Heart left ventricle (tissue), 16 donors: ENCODE measurements around the gene ZFP91. TPM values are rescaled to one million over a fixed set of nuclear protein-coding genes. Genes with fewer than 3 reads are reported as not detected.

ENCODE experiments used
- ATAC-seq, 4 donors: fragments of 200-7000 bp; cut with Tn5 transposase; one replicate each; pipeline ENCODE4 v1.9.1; 2020 to 2022; ENCODE audit warnings: moderate library complexity in 4 of 4, mild to moderate bottlenecking in 3 of 4, moderate number of reproducible peaks in 1 of 4
- DNase-seq, 5 donors: peaks; one replicate each; pipeline ENCODE4 v3.0.0-alpha.2; 2020
- H3K27ac ChIP-seq, 12 donors: fragments of 200-600 bp; sonication (generic) in 4 of 12; one replicate each; pipeline versions ENCODE4 v1.5.0 to v1.8.0; 2016 to 2022; ENCODE audit warnings: mild to moderate bottlenecking in 2 of 12
- H3K27me3 ChIP-seq, 9 donors: fragments of 200-600 bp; sonication (generic) in 2 of 9; one replicate each; pipeline versions ENCODE4 v1.5.1 to v1.8.0; 2016 to 2022; ENCODE audit warnings: mild to moderate bottlenecking in 3 of 9
- H3K36me3 ChIP-seq, 9 donors: fragments of 200-600 bp; sonication (generic) in 2 of 9; one replicate each; pipeline versions ENCODE4 v1.5.0 to v1.8.0; 2018 to 2022; ENCODE audit warnings: mild to moderate bottlenecking in 2 of 9
- H3K4me1 ChIP-seq, 12 donors: fragments of 200-600 bp; sonication (generic) in 4 of 12; one replicate each; pipeline versions ENCODE4 v1.5.0 to v1.8.0; 2016 to 2022; ENCODE audit warnings: mild to moderate bottlenecking in 3 of 12
- H3K4me3 ChIP-seq, 12 donors: fragments of 200-600 bp; sonication (generic) in 4 of 12; one replicate each; pipeline versions ENCODE4 v1.5.0 to v1.8.0; 2017 to 2022; ENCODE audit warnings: mild to moderate bottlenecking in 9 of 12, moderate library complexity in 4 of 12
- H3K9me3 ChIP-seq, 12 donors: fragments of 200-600 bp; sonication (generic) in 4 of 12; one replicate each; pipeline versions ENCODE4 v1.5.0 to v1.8.0; 2016 to 2022; ENCODE audit warnings: mild to moderate bottlenecking in 1 of 12
- CTCF ChIP-seq, 12 donors: fragments of 200-600 bp; sonication (generic) in 4 of 12; IDR thresholded peaks; one replicate each; pipeline versions ENCODE4 v1.5.0 to v1.8.0; 2018 to 2022; ENCODE audit warnings: antibody characterized with exemption in 12 of 12, mild to moderate bottlenecking in 5 of 12
- POLR2A ChIP-seq, 2 donors: fragments of 450-650 bp; IDR thresholded peaks; one replicate each; pipeline ENCODE4 v1.6.1; 2017; ENCODE audit warnings: antibody characterized with exemption in 2 of 2, mild to moderate bottlenecking in 2 of 2, moderate library complexity in 2 of 2
- WGBS, 4 donors: extraction: QIAGEN DNeasy Blood & Tissue Kit in 2 of 4; methylation state at CpG; one replicate each; pipeline versions ENCODE4 v1.1.5 to v1.1.7; 2013 to 2018; 5-methylcytosine and 5-hydroxymethylcytosine counted together
- intact Hi-C, 10 donors: fragments of 100-400 bp; cut with DNase I; formaldehyde crosslinking; loops; one replicate each; pipeline versions ENCODE4 v1.11.1 to v1.14.2; 2022
- polyA plus RNA-seq, 2 donors: library from polyadenylated mRNA; stranded (reverse); fragments of 200-250 nt; gene quantifications; one replicate each; pipeline ENCODE4 v1.2.3, GENCODE V29; 2013
- total RNA-seq, 9 donors: library from RNA; depleted of rRNA in 2 of 9; stranded (reverse); fragments of >200 nt in 2 of 9; fragmentation: NEBNext Ultra II Directional in 3 of 9; extraction: Animal tissue kit (Norgen Biotek cat#: 25700) in 3 of 9; gene quantifications; one replicate each; pipeline versions ENCODE4 v1.1.0 to v1.2.4, GENCODE V29; 2016 to 2023
- donor health status: ischemic (EF 13 %, LVEDD 7.1; RV severe dilation, severe dysfunction).
- donor health status: healthy with polysubstance abuse.
- donor health status: DM: no; HTN: yes; CAD: no.
- donor health status: DM: no; HTN: no; CAD: no.
- donor health status: ischemic (EF 25% LVEDD 6.9; RV normal size, moderate dysfunction).
- donor health status: ischemic (EF 25% LVEDD 5.7; RV mildly dilated, moderate dysfunction).
- donor health status: healthy.
- donor health status: DM: yes; HTN: yes; CAD: no.
- donor health status: ischemic (EF 35%, LVEDD 5.7; RV mildly dilated, moderate dysfunction).
- donor health status: nonischemic (EF 11% LVEDD 7.7; RV severe dilation, severe dysfunction).
- donor health status: DM: yes; HTN: yes; CAD: no.
- donor health status: PGD.
- donor health status: ischemic (EF 29% LVEDD 5.4; RV normal size, mild dysfunction).
- donor health status: nonischemic (EF 23%, LVEDD 6.1; RV moderate dilation, normal function).

ZFP91 gene
- total and polyA plus RNA-seq, 11 donors = 11.2 to 67.0 (median 60.6) TPM

GRCh38 chr11:58577555-58578135, 1.2 kb upstream of the ZFP91 start:
- peak in 1 of 4 donors; percentile 2 for ATAC-seq
- no peaks in the 10 kb centered on the region for H3K36me3 ChIP-seq
- 0 to 1% (median 0%) methylated on average over 21 of the region's 21 CpGs for WGBS, 4 donors

GRCh38 chr11:58578136-58578634, 678 bp upstream of the ZFP91 start:
- no peaks in the 10 kb centered on the region for H3K36me3 ChIP-seq
- peak overlapping the region; percentile 78 to 100 (median 90) for H3K4me3 ChIP-seq
- intact Hi-C loops = loop anchor here in 9 of 10 donors (2.0 to 10.0 kb wide), 11 partner anchors 39 to 1253 kb away; partner anchors contain the start of genes CNTF (in 1 of the 9), FAM111A (in 1 of the 9), MED19 (in 1 of the 9) and TMX2 (in 1 of the 9)
- ATAC-seq = peak; percentile 79 to 84 (median 82)
- peak overlapping the region; percentile 98 to 100 (median 99) for H3K27ac ChIP-seq
- H3K4me1 ChIP-seq = peaks cover 5 to 76% (median 54%) of the 10 kb centered on the region in 12 donors
- 0% methylated on average over 33 of the region's 33 CpGs for whole genome bisulfite sequencing, 4 donors
- no peaks in the 10 kb centered on the region for H3K27me3 ChIP-seq
- TF ChIP-seq CTCF (IDR thresholded peaks at IDR 0.05) (no peak), POLR2A (IDR thresholded peaks at IDR 0.05) (peak in 1 of 2 donors; percentile 45)
- H3K9me3 ChIP-seq = no peaks in the 10 kb centered on the region
- peak; percentile 96 to 97 (median 96) for DNase-seq

More at GRCh38 chr11:58577555-58578135, 1.2 kb upstream of the ZFP91 start:
- peak overlapping the region; percentile 78 to 100 (median 90) for H3K4me3 ChIP-seq
- DNase-seq = peak; percentile 49 to 68 (median 62)
- H3K27ac ChIP-seq = peak overlapping the region; percentile 98 to 100 (median 99)
- intact Hi-C loops = loop anchor here in 9 of 10 donors (1.0 to 10.0 kb wide), 13 partner anchors 40 to 1253 kb away; partner anchors contain the start of genes CNTF (in 1 of the 9), FAM111A (in 1 of the 9), MED19 (in 1 of the 9) and TMX2 (in 1 of the 9)
- H3K27me3 ChIP-seq = no peaks in the 10 kb centered on the region
- H3K4me1 ChIP-seq = peaks cover 5 to 76% (median 51%) of the 10 kb centered on the region in 12 donors
- no peaks in the 10 kb centered on the region for H3K9me3 ChIP-seq
- TF ChIP-seq POLR2A (IDR thresholded peaks at IDR 0.05) (no peak), CTCF (IDR thresholded peaks at IDR 0.05) (no peak)

GRCh38 chr11:58579192-58580129, 598 bp downstream of the ZFP91 start:
- WGBS, 4 donors = 0 to 1% (median 0%) methylated on average over 45 to 78 of the region's 78 CpGs
- Histone ChIP-seq H3K27ac (peak overlapping the region; percentile 98 to 100 (median 99)), H3K4me1 (peaks cover 5 to 76% (median 53%) of the 10 kb centered on the region in 12 donors), H3K36me3 (no peaks in the 10 kb centered on the region), H3K9me3 (no peaks in the 10 kb centered on the region), H3K27me3 (no peaks in the 10 kb centered on the region), H3K4me3 (peak overlapping the region; percentile 78 to 100 (median 90))
- ATAC-seq (peak; percentile 43 to 78 (median 69)), DNase-seq (peak; percentile 94 to 96 (median 95))
- TF ChIP-seq POLR2A (IDR thresholded peaks at IDR 0.05) (peak in 1 of 2 donors; percentile 47), CTCF (IDR thresholded peaks at IDR 0.05) (peak; percentile 62 to 94 (median 80))
- intact Hi-C loops = loop anchor here (2.0 to 10.0 kb wide), 11 partner anchors 38 to 1255 kb away; partner anchors contain the start of genes CNTF (in 1 of the 10), FAM111A (in 1 of the 10), MED19 (in 1 of the 10) and TMX2 (in 1 of the 10)
